Breast epithelium (tissue), 4 donors: ENCODE results near the gene ASAP2. TPM values are rescaled to one million over a fixed set of nuclear protein-coding genes. Genes with fewer than 3 reads are reported as not detected.

Experiments
- DNase-seq, 2 donors: peaks; one replicate each; pipeline ENCODE4 v3.0.0-alpha.2; 2019; ENCODE audit warnings: low spot score in 2 of 2
- H3K27ac ChIP-seq, 2 donors: fragments of 200-600 bp; sonication (generic) in 1 of 2; one replicate each; pipeline ENCODE4 v1.5.1; 2016 to 2019; ENCODE audit warnings: mild to moderate bottlenecking in 1 of 2
- H3K27me3 ChIP-seq, 2 donors: fragments of 200-600 bp; sonication (generic) in 1 of 2; one replicate each; pipeline versions ENCODE4 v1.5.1 to v1.6.0; 2017 to 2019; ENCODE audit warnings: control low read depth in 1 of 2, mild to moderate bottlenecking in 1 of 2
- H3K36me3 ChIP-seq: fragments of 200-600 bp; one replicate; pipeline ENCODE4 v1.5.1; 2019
- H3K4me1 ChIP-seq, 2 donors: fragments of 200-600 bp; sonication (generic); one replicate each; pipeline ENCODE4 v1.5.1; 2016 to 2019; ENCODE audit warnings: control low read depth in 1 of 2
- H3K4me3 ChIP-seq, 3 donors: fragments of 200-600 bp; sonication (generic); 1 replicate in 2 of 3; 2 replicates in 1 of 3; pipeline ENCODE4 v1.5.1; 2016 to 2019; ENCODE audit warnings: mild to moderate bottlenecking in 3 of 3, moderate library complexity in 2 of 3
- H3K9me3 ChIP-seq, 2 donors: fragments of 200-600 bp; sonication (generic) in 1 of 2; one replicate each; pipeline ENCODE4 v1.5.1; 2016 to 2019; ENCODE audit warnings: control low read depth in 1 of 2
- POLR2A ChIP-seq: fragments of 450-650 bp; IDR thresholded peaks from one replicate; pipeline ENCODE4 v1.6.1; 2016; ENCODE audit warnings: antibody characterized with exemption, mild to moderate bottlenecking, moderate library complexity
- POLR2AphosphoS5 ChIP-seq, 3 donors: sonication (generic); formaldehyde crosslinking; IDR thresholded peaks; one replicate each; pipeline ENCODE4 v1.6.1; 2017; ENCODE audit warnings: antibody characterized with exemption in 3 of 3
- intact Hi-C: fragments of 100-400 bp; cut with DNase I; formaldehyde crosslinking; loops from one replicate; pipeline ENCODE4 v1.15.1; 2023; ENCODE audit warnings: low total_unique reads
- total RNA-seq, 3 donors: library from RNA; depleted of rRNA; stranded (reverse); fragments of >200 nt; gene quantifications; one replicate each; pipeline ENCODE4 v1.1.0, GENCODE V29; 2016
- TF ChIP-seq, protein P1 (sequence below), 3 donors: fragments of 450-650 bp; IDR thresholded peaks; one replicate each; pipeline ENCODE4 v1.5.1; 2016 to 2017; ENCODE audit warnings: antibody characterized with exemption in 3 of 3, mild to moderate bottlenecking in 3 of 3, moderate library complexity in 3 of 3

ASAP2 gene
- total RNA-seq, 3 donors from 2014 or later = 14.5 to 24.2 (median 21.0) TPM

GRCh38 chr2:9406529-9407362 is 200.1 kb downstream of the ASAP2 start:
- DNase-seq = no peak
- H3K9me3 ChIP-seq = no peaks in the 10 kb centered on the region
- no peak overlapping the region for H3K4me3 ChIP-seq
- peaks cover 0 to 3% of the 10 kb centered on the region in 2 donors for H3K4me1 ChIP-seq
- H3K27ac ChIP-seq = peak overlapping the region in 1 of 2 donors; percentile 50
- intact Hi-C loops = no loop called here
- H3K36me3 ChIP-seq = no peaks in the 10 kb centered on the region
- TF ChIP-seq POLR2A (no peak), POLR2AphosphoS5 (IDR thresholded peaks at IDR 0.05) (no peak)
- TF ChIP-seq, protein P1, sequence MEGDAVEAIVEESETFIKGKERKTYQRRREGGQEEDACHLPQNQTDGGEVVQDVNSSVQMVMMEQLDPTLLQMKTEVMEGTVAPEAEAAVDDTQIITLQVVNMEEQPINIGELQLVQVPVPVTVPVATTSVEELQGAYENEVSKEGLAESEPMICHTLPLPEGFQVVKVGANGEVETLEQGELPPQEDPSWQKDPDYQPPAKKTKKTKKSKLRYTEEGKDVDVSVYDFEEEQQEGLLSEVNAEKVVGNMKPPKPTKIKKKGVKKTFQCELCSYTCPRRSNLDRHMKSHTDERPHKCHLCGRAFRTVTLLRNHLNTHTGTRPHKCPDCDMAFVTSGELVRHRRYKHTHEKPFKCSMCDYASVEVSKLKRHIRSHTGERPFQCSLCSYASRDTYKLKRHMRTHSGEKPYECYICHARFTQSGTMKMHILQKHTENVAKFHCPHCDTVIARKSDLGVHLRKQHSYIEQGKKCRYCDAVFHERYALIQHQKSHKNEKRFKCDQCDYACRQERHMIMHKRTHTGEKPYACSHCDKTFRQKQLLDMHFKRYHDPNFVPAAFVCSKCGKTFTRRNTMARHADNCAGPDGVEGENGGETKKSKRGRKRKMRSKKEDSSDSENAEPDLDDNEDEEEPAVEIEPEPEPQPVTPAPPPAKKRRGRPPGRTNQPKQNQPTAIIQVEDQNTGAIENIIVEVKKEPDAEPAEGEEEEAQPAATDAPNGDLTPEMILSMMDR (IDR thresholded peaks at IDR 0.05) = no peak
- no peaks in the 10 kb centered on the region for H3K27me3 ChIP-seq

DNA sequence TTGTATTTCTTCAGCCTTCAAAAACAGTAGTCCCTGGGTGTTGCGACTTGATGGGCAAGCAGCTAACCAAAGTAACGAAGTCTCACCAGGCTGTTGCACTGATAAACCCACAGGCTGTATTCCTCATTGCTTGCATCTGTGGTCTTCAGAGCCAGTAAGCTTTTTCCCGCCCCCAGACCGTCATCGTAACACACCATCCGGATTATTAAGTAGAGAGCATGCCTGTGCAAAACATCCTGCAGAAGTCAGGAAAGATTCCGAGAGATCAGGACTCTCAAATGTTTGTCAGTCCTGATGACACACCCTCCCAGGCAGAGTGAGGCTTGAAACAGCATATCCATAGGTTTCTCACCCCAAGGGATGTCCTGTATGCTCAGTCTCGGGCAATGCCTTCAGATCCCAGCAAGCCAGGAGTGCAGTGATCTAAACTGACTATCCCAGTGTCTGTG is 200.8 kb downstream of the ASAP2 start:
- Histone ChIP-seq H3K27ac (peak overlapping the region in 1 of 2 donors; percentile 50), H3K4me1 (peaks cover 0 to 3% of the 10 kb centered on the region in 2 donors), H3K4me3 (no peak overlapping the region), H3K36me3 (no peaks in the 10 kb centered on the region), H3K9me3 (no peaks in the 10 kb centered on the region), H3K27me3 (no peaks in the 10 kb centered on the region)
- no peak for TF ChIP-seq POLR2A
- intact Hi-C loops = no loop called here
- no peak for DNase-seq

GRCh38 chr2:9408641-9409151 is 202.1 kb downstream of the ASAP2 start:
- Histone ChIP-seq H3K4me1 (peaks cover 0 to 3% of the 10 kb centered on the region in 2 donors), H3K27ac (peak overlapping the region; percentile 45 to 59), H3K9me3 (no peaks in the 10 kb centered on the region), H3K36me3 (no peaks in the 10 kb centered on the region), H3K4me3 (no peak overlapping the region), H3K27me3 (no peaks in the 10 kb centered on the region)
- DNase-seq = peak in 1 of 2 donors; percentile 65
- TF ChIP-seq, protein P1 (IDR thresholded peaks at IDR 0.05) = no peak
- TF ChIP-seq POLR2AphosphoS5 (IDR thresholded peaks at IDR 0.05) (no peak), POLR2A (no peak)
- intact Hi-C loops = no loop called here

- Histone ChIP-seq H3K27ac (no peak overlapping the region), H3K9me3 (no peaks in the 10 kb centered on the region), H3K27me3 (no peaks in the 10 kb centered on the region), H3K36me3 (no peaks in the 10 kb centered on the region), H3K4me3 (no peak overlapping the region), H3K4me1 (peaks cover 0 to 3% of the 10 kb centered on the region in 2 donors)
- intact Hi-C loops = no loop called here
- DNase-seq = no peak
- no peak for TF ChIP-seq POLR2A
- TF ChIP-seq, protein P1 (IDR thresholded peaks at IDR 0.05) = no peak
- no peak for TF ChIP-seq POLR2AphosphoS5 (IDR thresholded peaks at IDR 0.05)
These were observed 203.5 kb downstream of the ASAP2 start for GRCh38 chr2:9410108-9410507.

DNA sequence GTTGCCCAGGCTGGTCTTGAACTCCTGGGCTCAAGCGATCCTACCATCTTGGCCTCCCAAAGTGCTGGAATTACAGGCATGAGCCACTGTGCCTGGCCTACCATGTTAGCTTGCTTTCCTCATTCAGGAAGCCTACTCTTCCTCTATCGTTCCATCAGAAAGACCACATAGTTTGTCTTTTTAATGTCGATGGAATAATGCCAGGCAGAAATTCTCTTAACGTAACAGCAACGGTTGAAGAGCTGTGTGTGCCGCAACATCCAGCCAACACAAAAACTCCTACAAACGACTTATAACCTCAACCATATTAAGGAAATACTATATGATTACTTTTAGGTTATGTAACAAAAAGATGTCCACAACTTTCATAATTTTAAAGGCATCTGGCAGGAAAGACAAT is 206.2 kb downstream of the ASAP2 start:
- no peaks in the 10 kb centered on the region for H3K27me3 ChIP-seq
- TF ChIP-seq, protein P1 (IDR thresholded peaks at IDR 0.05) = no peak
- TF ChIP-seq POLR2A (no peak), POLR2AphosphoS5 (IDR thresholded peaks at IDR 0.05) (no peak)
- intact Hi-C loops = no loop called here
- no peak for DNase-seq
- H3K36me3 ChIP-seq = no peaks in the 10 kb centered on the region
- H3K4me1 ChIP-seq = no peaks in the 10 kb centered on the region
- H3K4me3 ChIP-seq = no peak overlapping the region
- H3K9me3 ChIP-seq = no peaks in the 10 kb centered on the region
- H3K27ac ChIP-seq = no peak overlapping the region
